NK-92 treated with Interleukin-12 subunit alpha and Interleukin-12 subunit beta, amount 100 ng/mL, for 24 hours (cell line): ENCODE results near the gene PWWP2B.
"Not testable (repeated sequence)": the region's sequence is repeated elsewhere in the genome, so short reads cannot be mapped to it uniquely, and the experiment has no call there.

Source experiments
- DNase-seq: peaks from one replicate; lab custom pipeline; 2025; lab: John Stamatoyannopoulos, UW

The PWWP2B gene

GRCh38 chr10:132397036-132397541 lies at the start of gene PWWP2B:
PWWP2B (plus strand) TSS chr10:132397200; CDS start chr10:132397227, 27 bp downstream.
- DNase-seq, result no peak

GRCh38 chr10:132347211-132347930 lies 49.6 kb upstream of the PWWP2B start:
- DNase-seq, result no peak

DNA sequence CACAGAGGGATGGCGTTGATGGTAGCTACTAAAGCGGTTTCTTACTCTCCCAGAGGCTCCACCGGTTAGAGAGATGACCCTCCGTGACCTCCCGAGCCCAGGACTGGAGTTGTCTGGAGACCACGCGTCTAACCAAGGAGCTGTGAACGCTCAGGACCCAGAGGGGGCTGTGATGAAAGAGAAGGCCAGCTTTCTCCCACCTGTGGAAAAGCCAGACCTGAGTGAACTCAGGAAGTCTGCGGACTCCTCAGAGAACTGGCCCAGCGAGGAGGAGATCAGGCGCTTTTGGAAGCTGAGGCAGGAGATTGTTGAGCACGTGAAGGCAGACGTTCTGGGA lies 49.1 kb upstream of the PWWP2B start:
- no peak for DNase-seq

- DNase-seq, result no peak
Observed at GRCh38 chr10:132349766-132350165, 47.2 kb upstream of the PWWP2B start.

DNA sequence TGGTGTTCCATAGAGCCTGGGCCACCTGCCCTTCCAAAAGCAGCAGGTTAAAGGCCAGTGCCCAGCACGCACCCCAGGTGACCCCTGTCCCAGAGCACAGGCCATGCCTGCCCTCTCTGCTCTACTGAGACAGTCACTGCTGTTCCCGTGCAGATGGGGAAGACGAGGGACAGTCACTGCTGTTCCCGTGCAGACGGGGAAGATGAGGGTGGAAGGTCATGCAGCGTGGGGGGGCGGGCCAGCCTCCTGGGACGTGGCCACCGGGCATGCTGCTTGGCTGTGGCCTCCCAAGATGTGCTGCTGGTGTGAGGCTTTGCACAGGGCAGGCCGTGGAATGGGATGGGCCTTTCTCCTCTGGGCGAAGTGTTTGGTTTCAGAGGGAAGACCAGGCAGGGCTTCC lies 46.6 kb upstream of the PWWP2B start:
- DNase-seq, result no peak

DNA sequence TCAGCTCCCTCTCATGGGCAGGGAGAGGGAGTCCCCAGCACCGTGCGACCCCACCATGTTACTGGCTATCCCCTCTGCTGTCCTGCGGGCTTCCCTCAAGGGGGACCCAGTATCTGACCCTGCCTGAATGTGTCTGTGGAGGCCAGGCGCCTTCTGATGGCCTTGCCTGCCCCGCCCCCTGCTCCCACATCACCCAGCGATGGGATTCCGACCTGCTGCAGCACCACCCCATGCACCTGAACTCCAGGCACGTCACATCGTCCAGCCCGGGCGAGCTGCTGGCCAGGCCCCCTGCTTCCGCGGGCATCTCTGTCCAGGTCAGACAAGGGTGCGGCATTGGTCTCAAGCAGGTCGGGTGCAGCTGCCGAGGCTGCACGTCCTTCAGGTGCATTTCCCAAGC lies 46.1 kb upstream of the PWWP2B start:
- no peak for DNase-seq

DNA sequence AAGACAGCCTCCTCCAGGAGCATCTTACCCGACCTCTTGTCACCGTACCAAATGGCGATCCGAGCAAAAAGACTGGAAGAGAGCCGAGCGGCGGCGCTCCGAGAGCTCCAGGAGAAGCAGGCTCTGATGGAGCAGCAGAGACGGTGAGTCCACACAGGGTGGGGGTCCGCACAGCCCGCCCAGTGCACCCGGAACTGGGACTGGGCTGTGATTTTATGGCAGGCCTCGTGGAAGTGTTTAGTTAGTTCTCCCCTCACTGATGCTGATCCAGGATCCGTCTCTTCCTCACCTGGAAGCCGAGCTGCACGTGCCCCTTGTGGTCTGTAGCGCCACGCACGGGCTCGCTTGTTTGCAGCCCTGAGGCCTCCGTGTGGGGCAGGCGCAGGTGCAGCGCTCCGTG lies 45.4 kb upstream of the PWWP2B start:
- DNase-seq, result no peak

GRCh38 chr10:132352462-132353308 lies 44.3 kb upstream of the PWWP2B start:
- DNase-seq, result not testable (repeated sequence)

- DNase-seq, result no peak
Observed at GRCh38 chr10:132353456-132354355, 43.3 kb upstream of the PWWP2B start.

- no peak for DNase-seq
Observed at GRCh38 chr10:132354356-132355094, 42.5 kb upstream of the PWWP2B start.

DNA sequence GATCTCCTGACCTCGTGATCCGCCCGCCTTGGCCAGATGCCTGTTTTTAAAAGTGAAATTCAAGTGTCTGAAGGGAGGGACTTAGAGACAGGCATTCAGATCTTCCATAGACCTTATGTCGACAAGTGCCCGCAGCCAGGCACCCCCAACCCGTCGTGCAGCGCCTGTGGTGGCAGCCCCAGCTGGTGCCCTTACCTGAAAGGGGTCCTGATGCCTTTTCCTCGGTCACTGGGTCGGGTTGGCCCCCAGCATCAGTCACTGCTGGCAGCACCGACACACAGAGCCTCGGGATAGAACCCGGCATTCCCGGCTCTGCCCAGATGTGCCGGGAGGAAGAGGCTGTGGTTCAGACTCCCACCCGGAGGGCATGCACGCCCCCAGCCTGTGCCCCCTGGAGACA lies 41.7 kb upstream of the PWWP2B start:
- no peak for DNase-seq

DNA sequence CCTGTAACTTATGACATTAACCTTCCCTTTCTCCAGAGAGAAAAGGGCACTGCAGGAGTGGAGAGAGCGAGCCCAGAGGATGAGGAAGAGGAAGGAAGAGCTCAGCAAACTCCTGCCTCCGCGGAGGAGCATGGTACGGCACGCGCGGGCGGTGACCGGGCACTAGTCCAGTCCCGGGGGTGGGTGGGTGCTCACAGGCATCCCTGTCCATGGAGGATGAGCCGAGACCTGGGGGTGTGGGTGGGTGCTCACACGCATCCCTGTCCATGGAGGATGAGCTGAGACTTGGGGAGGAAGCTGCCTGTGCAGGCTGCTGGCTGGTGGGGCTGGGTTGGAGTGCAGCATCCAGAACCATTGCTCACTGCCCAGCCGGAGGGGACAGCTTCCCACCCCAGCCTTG lies 41.2 kb upstream of the PWWP2B start:
- no peak for DNase-seq

GRCh38 chr10:132356621-132357195 lies 40.3 kb upstream of the PWWP2B start:
- DNase-seq, result no peak

GRCh38 chr10:132357286-132358058 lies 39.5 kb upstream of the PWWP2B start:
- no peak for DNase-seq

DNA sequence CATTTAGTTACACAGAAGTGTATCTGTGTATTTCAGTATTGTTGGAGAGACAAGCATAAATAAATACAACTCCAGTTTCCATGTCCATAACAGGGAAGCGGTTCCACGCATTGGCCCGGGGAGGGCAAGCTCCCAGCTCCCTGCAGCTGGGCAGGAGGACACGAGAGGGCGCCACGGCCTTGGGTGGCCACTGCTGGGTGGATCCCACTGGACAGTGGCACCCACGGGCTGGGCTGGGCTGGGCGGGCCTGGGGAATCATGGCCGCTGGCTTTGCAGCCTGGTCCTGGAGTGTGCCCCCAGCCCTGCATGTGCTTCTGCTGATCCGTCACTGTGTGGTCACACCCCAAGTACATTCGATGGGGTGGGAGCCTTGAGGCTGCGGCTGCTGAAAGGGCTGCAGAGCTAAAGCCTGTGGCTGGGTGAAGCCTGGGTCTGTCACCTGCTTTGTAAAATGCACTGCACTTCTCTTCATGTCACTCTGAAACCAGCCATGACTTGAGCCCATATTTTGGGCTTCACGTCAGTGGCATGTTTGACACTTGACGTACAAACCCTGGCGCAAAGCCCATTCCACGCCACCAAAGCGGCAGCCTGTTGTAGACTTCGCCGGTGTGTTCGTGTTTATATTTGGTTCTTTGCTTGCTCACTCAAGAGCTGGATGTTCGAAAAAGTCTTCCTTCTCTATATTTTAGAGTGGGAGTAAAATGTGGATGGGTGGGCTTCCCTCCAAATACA lies 37.5 kb upstream of the PWWP2B start:
- no peak for DNase-seq

- DNase-seq, result no peak
Observed at GRCh38 chr10:132360766-132361447, 36.1 kb upstream of the PWWP2B start.

- DNase-seq, result no peak
Observed at GRCh38 chr10:132361581-132362101, 35.4 kb upstream of the PWWP2B start.

DNA sequence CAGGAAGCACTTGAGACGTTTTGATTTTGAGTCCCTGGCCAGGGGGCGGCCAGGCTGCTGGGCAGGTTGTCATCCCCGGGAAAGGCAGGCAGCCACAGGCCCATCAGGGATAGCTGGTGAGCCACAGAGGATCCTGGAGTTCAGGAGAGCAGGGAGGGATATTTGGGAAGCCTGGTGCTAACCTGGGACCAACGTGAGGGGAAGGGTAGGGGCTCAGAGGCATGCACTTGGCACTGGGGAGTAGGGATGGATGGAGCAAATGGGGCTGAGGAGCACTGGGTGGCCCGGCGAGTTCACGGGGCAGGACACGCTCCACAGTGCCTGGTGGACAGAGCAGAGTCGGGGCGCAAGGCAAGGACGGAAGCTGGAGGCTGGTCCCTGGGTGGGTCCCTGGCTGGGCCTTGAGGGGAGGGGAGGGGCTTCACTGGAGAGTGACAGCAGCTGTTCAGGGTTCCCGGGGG lies 34.8 kb upstream of the PWWP2B start:
- DNase-seq, result no peak

DNA sequence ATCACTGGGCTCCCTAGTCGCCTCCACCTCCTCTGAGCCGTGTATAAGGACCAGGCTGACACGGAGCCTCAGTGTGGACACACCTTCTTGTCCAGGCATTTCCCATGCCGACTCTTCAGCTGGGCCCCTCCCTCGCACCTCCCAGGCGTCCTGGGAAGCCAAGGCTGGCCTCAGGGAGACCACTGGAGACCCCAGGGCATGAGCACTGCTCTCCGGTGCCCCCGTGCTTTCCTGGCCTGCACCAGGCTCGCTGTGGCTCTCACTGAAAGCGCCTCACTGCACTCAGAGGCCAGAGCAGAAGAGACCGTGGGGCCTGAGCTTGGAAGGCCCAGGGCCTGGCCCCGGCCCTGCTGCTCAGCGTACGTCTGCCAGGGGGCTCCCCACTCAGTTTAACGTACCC lies 33.6 kb upstream of the PWWP2B start:
- no peak for DNase-seq
